Subcutaneous abdominal adipose tissue (tissue), 5 donors: ENCODE data around the gene STXBP6.

ENCODE experiments used
- H3K27ac ChIP-seq: one replicate; pipeline ENCODE4 v1.7.0; 2013; ENCODE audit warnings: low read depth, mild to moderate bottlenecking, inconsistent platforms, low read length, moderate library complexity
- H3K27me3 ChIP-seq, 5 donors: one replicate each; pipeline ENCODE4 v1.7.0; 2013; ENCODE audit warnings: low read length in 5 of 5, inconsistent platforms in 1 of 5; ENCODE audit not compliant: control insufficient read depth in 5 of 5, insufficient read depth in 4 of 5
- H3K36me3 ChIP-seq, 5 donors: one replicate each; pipeline ENCODE4 v1.7.0; 2013; ENCODE audit warnings: low read length in 5 of 5; ENCODE audit not compliant: control insufficient read depth in 5 of 5, insufficient read depth in 5 of 5
- H3K4me1 ChIP-seq, 5 donors: one replicate each; pipeline ENCODE4 v1.7.0; 2013; ENCODE audit warnings: low read length in 5 of 5, mild to moderate bottlenecking in 3 of 5, moderate library complexity in 1 of 5; ENCODE audit not compliant: control insufficient read depth in 5 of 5, insufficient read depth in 5 of 5
- H3K4me3 ChIP-seq, 5 donors: one replicate each; pipeline ENCODE4 v1.7.0; 2013; ENCODE audit warnings: low read length in 5 of 5, low read depth in 1 of 5
- H3K9ac ChIP-seq, 5 donors: one replicate each; pipeline ENCODE4 v1.7.0; 2013; ENCODE audit warnings: low read length in 5 of 5, mild to moderate bottlenecking in 4 of 5, moderate library complexity in 3 of 5
- H3K9me3 ChIP-seq, 5 donors: one replicate each; pipeline ENCODE4 v1.7.0; 2013; ENCODE audit warnings: low read length in 5 of 5; ENCODE audit not compliant: control insufficient read depth in 5 of 5
- donor health status: healthy.
- donor health status: healthy.
- donor health status: healthy.
- donor health status: healthy.
- donor health status: healthy.

The STXBP6 gene

DNA sequence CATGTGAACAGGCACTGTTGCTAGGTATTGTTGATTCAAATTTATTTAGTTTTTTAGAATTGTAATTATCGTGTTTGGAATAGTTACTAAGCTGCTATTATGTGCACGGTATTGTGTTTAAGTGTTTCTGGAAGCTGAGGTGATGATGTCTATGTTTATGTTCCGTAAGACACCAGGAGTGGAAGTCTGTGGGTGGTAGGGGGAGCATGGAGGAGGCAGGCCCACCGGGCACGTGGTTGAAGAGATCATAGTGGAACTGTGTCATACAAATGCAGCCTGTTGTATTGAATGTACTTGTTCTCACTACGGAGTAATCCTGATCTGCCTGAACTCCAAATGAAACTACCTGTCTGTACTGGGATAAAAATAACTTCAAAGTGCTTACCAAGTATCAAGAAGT, 36.1 kb upstream of the STXBP6 start:
- H3K9me3 ChIP-seq = no peaks in the 10 kb centered on the region
- H3K27me3 ChIP-seq = no peaks in the 10 kb centered on the region
- H3K27ac ChIP-seq = no peak overlapping the region
- H3K36me3 ChIP-seq = no peaks in the 10 kb centered on the region
- no peak overlapping the region for H3K4me3 ChIP-seq
- H3K4me1 ChIP-seq = no peaks in the 10 kb centered on the region
- H3K9ac ChIP-seq = no peak overlapping the region

DNA sequence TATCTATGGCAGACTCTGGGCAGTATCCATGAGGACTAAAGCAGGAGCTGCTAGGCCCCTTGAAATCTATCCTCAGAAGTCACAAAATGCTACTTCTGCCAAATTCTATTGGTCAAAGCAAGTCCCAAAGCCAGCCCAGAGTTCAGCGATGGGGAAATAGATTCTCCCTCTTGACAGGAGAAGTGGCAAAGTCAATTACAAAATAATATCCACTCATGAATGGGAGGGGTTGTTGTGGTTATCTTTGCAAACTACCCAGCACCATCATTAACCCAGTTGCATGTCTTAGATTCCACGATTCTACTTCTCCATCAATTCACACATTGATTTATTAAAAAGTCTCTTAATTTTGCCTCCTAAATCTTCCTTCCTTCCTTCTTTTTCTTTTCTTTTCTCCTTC, 30.7 kb upstream of the STXBP6 start:
- Histone ChIP-seq H3K9ac (no peak overlapping the region), H3K36me3 (no peaks in the 10 kb centered on the region), H3K4me3 (no peak overlapping the region), H3K27ac (no peak overlapping the region), H3K9me3 (peaks cover 0 to 3% (median 0%) of the 10 kb centered on the region in 5 donors), H3K4me1 (no peaks in the 10 kb centered on the region), H3K27me3 (no peaks in the 10 kb centered on the region)

DNA sequence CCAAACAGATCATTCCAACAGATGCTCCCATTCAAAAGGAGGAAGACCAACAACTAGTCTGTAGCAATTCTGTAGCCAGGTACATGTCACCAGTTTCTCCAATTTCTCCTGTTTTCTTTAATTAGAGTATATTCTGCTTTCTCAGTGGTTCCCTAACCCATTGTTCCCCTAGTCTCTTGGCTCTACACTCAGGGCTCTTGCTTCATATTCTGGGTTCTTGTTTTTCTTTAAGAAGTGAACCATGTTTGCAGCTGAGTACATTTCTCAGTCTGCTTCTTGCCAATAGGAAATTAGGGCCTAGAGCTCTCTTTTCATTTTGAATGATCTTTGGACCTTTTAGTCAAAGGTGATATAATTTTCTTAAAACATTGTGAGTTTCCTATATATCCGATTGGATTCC, 29.4 kb upstream of the STXBP6 start:
- Histone ChIP-seq H3K27ac (no peak overlapping the region), H3K9ac (no peak overlapping the region), H3K9me3 (peaks cover 0 to 3% (median 0%) of the 10 kb centered on the region in 5 donors), H3K4me1 (no peaks in the 10 kb centered on the region), H3K27me3 (no peaks in the 10 kb centered on the region), H3K36me3 (no peaks in the 10 kb centered on the region), H3K4me3 (no peak overlapping the region)

DNA sequence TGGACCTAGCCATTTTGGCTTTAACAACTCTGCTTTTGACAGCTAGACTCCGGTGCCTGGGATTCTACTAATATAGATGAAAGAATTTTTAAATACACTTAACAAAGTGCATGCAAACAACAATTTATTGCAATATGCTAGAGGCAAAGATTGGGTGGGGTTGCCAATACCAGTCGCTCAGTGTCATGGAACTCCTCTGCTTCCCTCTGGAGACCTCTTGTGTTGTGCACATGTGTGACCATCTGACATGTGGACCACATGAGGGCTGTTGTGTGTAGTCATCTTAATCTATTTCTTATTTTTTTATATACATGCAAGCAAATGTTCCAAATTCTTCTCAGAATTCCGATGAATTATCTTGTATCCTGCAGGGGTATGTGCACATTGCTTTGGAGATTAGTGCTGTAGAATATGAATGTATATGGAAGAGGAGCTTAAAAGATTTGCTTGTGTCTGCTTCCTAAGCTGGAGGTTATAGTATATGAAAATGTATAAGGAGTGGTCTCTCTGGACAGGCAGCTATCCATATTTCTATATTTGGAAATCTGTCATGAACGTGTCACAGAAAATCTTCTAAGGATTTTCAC, 24.2 kb upstream of the STXBP6 start:
- Histone ChIP-seq H3K27ac (no peak overlapping the region), H3K4me1 (no peaks in the 10 kb centered on the region), H3K36me3 (no peaks in the 10 kb centered on the region), H3K27me3 (no peaks in the 10 kb centered on the region), H3K9ac (no peak overlapping the region), H3K9me3 (peaks cover 0 to 3% (median 0%) of the 10 kb centered on the region in 5 donors), H3K4me3 (no peak overlapping the region)

DNA sequence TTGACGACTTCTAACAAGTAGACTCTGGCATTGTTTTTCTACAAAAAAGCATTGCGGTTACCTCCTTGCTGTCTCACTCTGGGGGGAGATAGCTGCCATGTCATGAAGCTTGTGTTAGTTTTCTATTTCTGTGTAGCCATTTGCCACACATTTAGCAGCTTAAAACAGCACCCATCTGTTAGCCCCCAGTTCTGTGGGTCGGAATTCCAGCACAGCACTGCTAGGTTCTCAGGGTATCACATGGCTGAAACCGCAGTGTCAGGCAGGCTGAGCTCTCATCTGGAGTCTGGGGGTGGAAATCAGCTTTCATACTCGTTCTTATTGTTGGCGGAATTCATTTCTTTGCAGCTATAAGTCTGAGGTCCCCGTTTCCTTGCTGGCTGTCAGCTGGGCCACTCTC, 19.9 kb upstream of the STXBP6 start:
- Histone ChIP-seq H3K9me3 (no peaks in the 10 kb centered on the region), H3K4me3 (no peak overlapping the region), H3K27me3 (no peaks in the 10 kb centered on the region), H3K4me1 (no peaks in the 10 kb centered on the region), H3K9ac (no peak overlapping the region), H3K36me3 (no peaks in the 10 kb centered on the region), H3K27ac (no peak overlapping the region)

DNA sequence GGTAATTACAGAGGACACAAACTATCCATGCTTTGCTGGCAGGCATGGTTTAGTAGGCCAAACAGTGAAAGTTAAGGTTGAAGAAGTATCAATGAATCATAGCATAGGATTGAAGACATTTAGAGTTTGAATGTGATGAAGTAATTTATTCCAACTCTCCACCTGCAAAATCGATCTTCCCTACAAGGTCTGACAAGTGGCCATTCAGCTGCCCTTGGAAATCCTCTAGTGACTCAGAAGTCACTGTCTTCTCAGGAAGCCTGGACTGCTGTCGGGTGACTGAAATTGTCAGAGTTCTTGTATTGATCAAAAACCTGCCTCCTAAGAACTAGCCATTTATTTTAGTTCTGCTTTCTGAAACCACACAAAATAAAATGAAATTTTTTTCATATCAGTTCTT, 17.7 kb upstream of the STXBP6 start:
- no peaks in the 10 kb centered on the region for H3K9me3 ChIP-seq
- H3K36me3 ChIP-seq = no peaks in the 10 kb centered on the region
- no peaks in the 10 kb centered on the region for H3K4me1 ChIP-seq
- H3K27me3 ChIP-seq = no peaks in the 10 kb centered on the region
- H3K9ac ChIP-seq = no peak overlapping the region
- H3K27ac ChIP-seq = no peak overlapping the region
- no peak overlapping the region for H3K4me3 ChIP-seq

DNA sequence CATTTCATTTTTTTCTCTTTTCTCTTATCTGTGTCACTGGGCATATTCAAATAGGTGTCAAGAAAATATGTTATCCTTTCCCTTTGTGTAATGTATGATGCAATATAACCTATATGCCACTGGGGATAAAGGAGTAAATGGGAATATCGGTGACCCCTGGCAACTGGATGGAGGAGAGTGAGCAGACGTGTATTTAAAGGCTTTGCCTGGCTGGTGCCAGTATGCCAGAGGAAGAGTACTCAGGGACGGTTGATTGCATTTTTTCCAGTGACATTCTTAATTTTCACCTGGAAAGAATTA, 12.0 kb upstream of the STXBP6 start:
- no peaks in the 10 kb centered on the region for H3K27me3 ChIP-seq
- H3K9me3 ChIP-seq = no peaks in the 10 kb centered on the region
- H3K4me1 ChIP-seq = no peaks in the 10 kb centered on the region
- H3K4me3 ChIP-seq = no peak overlapping the region
- no peak overlapping the region for H3K27ac ChIP-seq
- no peaks in the 10 kb centered on the region for H3K36me3 ChIP-seq
- H3K9ac ChIP-seq = no peak overlapping the region

DNA sequence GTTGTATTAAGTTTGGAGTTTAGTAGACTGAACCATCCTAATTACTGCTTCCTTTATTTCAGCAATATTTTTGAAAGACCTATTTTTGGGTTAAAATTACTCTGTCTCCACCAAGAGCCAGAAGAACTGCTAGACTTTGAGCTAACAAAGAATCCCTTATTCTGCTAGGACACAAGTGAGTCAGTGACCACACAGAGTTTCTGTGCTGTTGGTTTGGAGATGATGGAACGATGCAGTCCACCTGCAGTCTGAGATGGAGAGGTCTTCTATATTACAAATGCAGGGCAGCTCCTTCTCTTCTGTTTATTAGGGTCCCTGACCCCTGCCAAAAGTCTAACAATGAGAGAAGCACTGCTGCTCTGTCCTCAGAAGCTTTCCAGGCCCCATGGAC, 6.7 kb upstream of the STXBP6 start:
- no peaks in the 10 kb centered on the region for H3K4me1 ChIP-seq
- H3K9me3 ChIP-seq = no peaks in the 10 kb centered on the region
- H3K27me3 ChIP-seq = peaks cover 0 to 3% (median 0%) of the 10 kb centered on the region in 5 donors
- no peak overlapping the region for H3K27ac ChIP-seq
- no peaks in the 10 kb centered on the region for H3K36me3 ChIP-seq
- no peak overlapping the region for H3K9ac ChIP-seq
- no peak overlapping the region for H3K4me3 ChIP-seq

DNA sequence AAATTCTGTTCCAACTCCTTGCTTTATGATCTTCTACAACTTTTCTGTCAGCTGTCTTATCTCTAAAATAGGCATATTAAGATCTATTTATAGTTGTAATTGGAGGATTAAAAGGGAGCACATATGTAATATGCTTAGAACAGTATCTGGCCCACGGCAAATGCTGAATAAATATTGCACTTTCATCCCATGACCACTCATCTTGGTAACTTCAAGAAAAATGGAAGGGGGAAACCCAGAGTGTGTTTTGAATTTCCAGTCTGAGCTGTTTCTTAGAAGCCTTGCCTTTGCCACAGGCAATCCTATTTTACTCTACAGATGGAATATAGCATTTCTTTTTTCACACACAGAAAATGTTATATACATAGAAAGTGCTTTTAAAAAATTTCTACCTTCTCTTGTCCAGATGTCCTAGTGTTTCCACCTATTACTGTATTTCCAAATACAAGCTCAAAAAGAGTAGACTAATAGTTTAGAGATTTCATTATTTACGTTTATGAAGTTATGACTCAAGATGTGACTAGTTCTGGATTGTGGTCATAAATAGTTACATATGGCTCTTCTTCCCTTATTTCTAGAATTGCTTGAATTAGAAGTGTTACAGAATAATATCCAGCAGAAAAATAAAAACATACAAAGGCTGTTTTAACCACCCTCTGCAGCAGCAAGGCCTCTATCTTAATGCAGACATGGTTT, 6.2 kb upstream of the STXBP6 start:
- Histone ChIP-seq H3K9me3 (no peaks in the 10 kb centered on the region), H3K36me3 (no peaks in the 10 kb centered on the region), H3K27me3 (peaks cover 0 to 8% (median 3%) of the 10 kb centered on the region in 5 donors), H3K27ac (no peak overlapping the region), H3K4me1 (peaks cover 0 to 3% (median 0%) of the 10 kb centered on the region in 5 donors), H3K9ac (no peak overlapping the region), H3K4me3 (no peak overlapping the region)

DNA sequence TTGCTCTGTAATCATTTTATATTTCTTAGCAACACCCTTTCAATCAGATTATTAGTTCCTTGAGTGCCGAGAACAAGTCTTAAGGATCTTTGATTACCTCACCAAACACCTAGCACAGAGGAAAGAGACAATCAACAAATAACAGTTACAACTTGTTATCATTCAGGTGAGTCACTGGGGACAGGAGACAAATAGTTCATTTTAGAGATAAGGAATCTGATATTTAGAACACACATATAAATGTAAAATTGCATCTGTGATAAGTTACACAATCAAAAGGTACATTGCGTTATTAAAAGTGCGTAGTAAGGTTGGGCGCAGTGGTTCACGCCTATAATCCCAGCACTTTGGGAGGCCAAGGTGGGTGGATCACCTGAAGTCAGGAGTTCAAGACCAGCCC, 5.1 kb upstream of the STXBP6 start:
- H3K36me3 ChIP-seq = no peaks in the 10 kb centered on the region
- no peaks in the 10 kb centered on the region for H3K9me3 ChIP-seq
- no peak overlapping the region for H3K4me3 ChIP-seq
- H3K4me1 ChIP-seq = peaks cover 3 to 15% (median 9%) of the 10 kb centered on the region in 5 donors
- no peak overlapping the region for H3K9ac ChIP-seq
- no peak overlapping the region for H3K27ac ChIP-seq
- H3K27me3 ChIP-seq = peaks cover 0 to 8% (median 3%) of the 10 kb centered on the region in 5 donors
